Epithelial cell of proximal tubule (primary cell): Measurements from ENCODE around the gene PRRX2. TPM values are rescaled to one million over a fixed set of nuclear protein-coding genes. Genes with fewer than 3 reads are reported as not detected.

Experiments
- DNase-seq: peaks from one replicate; pipeline ENCODE4 v3.0.0-alpha.2; 2011; ENCODE audit warnings: low read depth
- H3K4me3 ChIP-seq: 2 replicates; pipeline ENCODE4 v1.5.1; 2011; ENCODE audit warnings: low read depth, mild to moderate bottlenecking, low read length
- CTCF ChIP-seq: conservative IDR thresholded peaks from 2 replicates; pipeline ENCODE4 v1.5.1; 2012; ENCODE audit warnings: low read depth, mild to moderate bottlenecking, low read length
- total RNA-seq: library from RNA; depleted of rRNA; stranded (reverse); fragments of >200 nt; gene quantifications from 2 replicates; pipeline ENCODE4 v1.2.3, GENCODE V29; 2015

The PRRX2 gene
- total RNA-seq, 1 donor from 2014 or later = 0.17 TPM

- no peak for DNase-seq
- H3K4me3 ChIP-seq = no peak overlapping the region
- TF ChIP-seq CTCF = no peak
These were observed 13.4 kb downstream of the PRRX2 start for GRCh38 chr9:129678844-129679243.

- no peak for TF ChIP-seq CTCF
- H3K4me3 ChIP-seq = no peak overlapping the region
- DNase-seq = no peak
These were observed 14.1 kb downstream of the PRRX2 start for GRCh38 chr9:129679537-129679936.

GRCh38 chr9:129681924-129682323 is 16.5 kb downstream of the PRRX2 start:
- no peak overlapping the region for H3K4me3 ChIP-seq
- no peak for DNase-seq
- TF ChIP-seq CTCF = no peak

GRCh38 chr9:129682381-129682780 is 16.9 kb downstream of the PRRX2 start:
- no peak for TF ChIP-seq CTCF
- no peak overlapping the region for H3K4me3 ChIP-seq
- DNase-seq = no peak

- DNase-seq = peak; percentile 44
- no peak for TF ChIP-seq CTCF
- no peak overlapping the region for H3K4me3 ChIP-seq
These were observed 19.9 kb downstream of the PRRX2 start for GRCh38 chr9:129685220-129685932.

- no peak for DNase-seq
- H3K4me3 ChIP-seq = no peak overlapping the region
- TF ChIP-seq CTCF = no peak
These were observed 20.4 kb downstream of the PRRX2 start for GRCh38 chr9:129685933-129686259.

GRCh38 chr9:129686736-129687135 is 21.3 kb downstream of the PRRX2 start:
- H3K4me3 ChIP-seq = no peak overlapping the region
- no peak for TF ChIP-seq CTCF
- DNase-seq = no peak
